ENCODE data around the gene MTG1. TPM values are rescaled to one million over a fixed set of nuclear protein-coding genes. Genes with fewer than 3 reads are reported as not detected.

The MTG1 gene
- polyA plus RNA-seq, 1 donor (not counting 4 experiments of a cell fraction or from before 2014, with no cell fraction given), result 31.6 TPM

DNA sequence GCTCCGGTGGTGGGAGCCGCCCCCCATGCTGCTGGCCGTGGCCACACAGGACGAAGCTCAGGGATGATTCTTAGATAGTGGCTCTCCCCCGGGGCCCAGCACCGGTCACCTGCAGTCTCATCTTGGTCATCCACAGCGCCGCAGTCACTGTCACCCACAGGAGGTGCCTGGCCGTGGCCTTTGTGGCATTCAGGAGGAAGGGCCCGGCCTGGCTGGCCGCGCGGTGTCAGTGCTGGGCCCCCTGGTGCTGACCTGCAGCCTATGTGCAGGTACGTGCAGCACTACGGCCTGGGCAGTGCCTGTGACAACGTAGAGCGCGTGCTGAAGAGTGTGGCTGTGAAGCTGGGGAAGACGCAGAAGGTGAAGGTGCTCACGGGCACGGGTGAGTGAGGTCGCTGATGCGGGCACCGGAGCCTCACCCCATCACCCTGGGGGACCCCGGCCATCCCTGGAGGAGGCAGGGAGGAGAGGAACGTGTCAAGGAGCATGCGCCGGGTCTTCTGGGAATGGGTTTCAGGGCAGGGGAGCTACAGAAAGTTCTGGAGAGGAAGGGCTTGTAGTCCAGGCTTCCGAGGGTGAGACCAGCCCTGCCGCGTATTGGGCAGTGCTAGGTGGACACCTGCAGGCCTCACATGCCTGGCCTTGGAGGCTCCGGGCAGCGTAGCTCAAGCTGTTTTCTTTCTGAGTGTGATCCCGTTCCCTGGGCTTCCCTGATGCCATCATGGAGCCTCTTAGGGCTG lies 25.4 kb downstream of the MTG1 start:
- Histone ChIP-seq H3K4me3 (ENCODE audit: control insufficient read depth in 2 of 3, extremely low read depth in 1 of 3, insufficient read depth in 2 of 3, low read depth in 1 of 3, low read length in 3 of 3) (no peak overlapping the region), H3K9me3 (ENCODE audit: control insufficient read depth, low read depth, low read length) (no peaks in the 10 kb centered on the region), H3K4me2 (ENCODE audit: control insufficient read depth, extremely low read depth, insufficient read depth, low read depth, low read length) (no peak overlapping the region), H3K79me2 (ENCODE audit: control insufficient read depth, insufficient read depth, low read length) (no peaks in the 10 kb centered on the region), H4K20me1 (ENCODE audit: control insufficient read depth, extremely low read depth, insufficient read depth, low read length) (peaks cover 11% of the 10 kb centered on the region), H3K9me1 (ENCODE audit: control insufficient read depth, extremely low read depth, insufficient read depth, low read length) (peaks cover 2% of the 10 kb centered on the region), H3K4me1 (ENCODE audit: control insufficient read depth, extremely low read depth, insufficient read depth, low read length) (no peaks in the 10 kb centered on the region), H3K36me3 (ENCODE audit: control insufficient read depth in 2 of 2, extremely low read depth in 1 of 2, insufficient read depth in 2 of 2, low read length in 2 of 2) (peaks cover 14% of the 10 kb centered on the region in 2 experiments), H3K27me3 (ENCODE audit: control insufficient read depth, extremely low read depth, insufficient read depth, low read length) (peaks cover 10% of the 10 kb centered on the region), H2AFZ (ENCODE audit: control insufficient read depth, low read length) (no peak overlapping the region), H3K9ac (ENCODE audit: control insufficient read depth, extremely low read depth, insufficient read depth, low read length) (no peak overlapping the region), H3K27ac (ENCODE audit: control insufficient read depth, insufficient read depth, low read length) (no peak overlapping the region)
- dilution Hi-C loops (cut with MboI; ENCODE audit: extremely low pct_ligation_motif_present, low sequenced_read_pairs), result no loop called here
- TF ChIP-seq EZH2 (IDR thresholded peaks at IDR 0.05; ENCODE audit: low read length), result no peak
- TF ChIP-seq, protein P1, sequence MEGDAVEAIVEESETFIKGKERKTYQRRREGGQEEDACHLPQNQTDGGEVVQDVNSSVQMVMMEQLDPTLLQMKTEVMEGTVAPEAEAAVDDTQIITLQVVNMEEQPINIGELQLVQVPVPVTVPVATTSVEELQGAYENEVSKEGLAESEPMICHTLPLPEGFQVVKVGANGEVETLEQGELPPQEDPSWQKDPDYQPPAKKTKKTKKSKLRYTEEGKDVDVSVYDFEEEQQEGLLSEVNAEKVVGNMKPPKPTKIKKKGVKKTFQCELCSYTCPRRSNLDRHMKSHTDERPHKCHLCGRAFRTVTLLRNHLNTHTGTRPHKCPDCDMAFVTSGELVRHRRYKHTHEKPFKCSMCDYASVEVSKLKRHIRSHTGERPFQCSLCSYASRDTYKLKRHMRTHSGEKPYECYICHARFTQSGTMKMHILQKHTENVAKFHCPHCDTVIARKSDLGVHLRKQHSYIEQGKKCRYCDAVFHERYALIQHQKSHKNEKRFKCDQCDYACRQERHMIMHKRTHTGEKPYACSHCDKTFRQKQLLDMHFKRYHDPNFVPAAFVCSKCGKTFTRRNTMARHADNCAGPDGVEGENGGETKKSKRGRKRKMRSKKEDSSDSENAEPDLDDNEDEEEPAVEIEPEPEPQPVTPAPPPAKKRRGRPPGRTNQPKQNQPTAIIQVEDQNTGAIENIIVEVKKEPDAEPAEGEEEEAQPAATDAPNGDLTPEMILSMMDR (optimal IDR thresholded peaks at IDR 0.05 in 1 of 3, IDR thresholded peaks at IDR 0.05 in 1 of 3, conservative IDR thresholded peaks at IDR 0.05 in 1 of 3; ENCODE audit: extremely low read depth in 1 of 3, insufficient read depth in 2 of 3, low read length in 3 of 3), result no peak
- DNase-seq (ENCODE audit: low read depth, low spot score), result no peak
- no peak for FAIRE-seq

DNA sequence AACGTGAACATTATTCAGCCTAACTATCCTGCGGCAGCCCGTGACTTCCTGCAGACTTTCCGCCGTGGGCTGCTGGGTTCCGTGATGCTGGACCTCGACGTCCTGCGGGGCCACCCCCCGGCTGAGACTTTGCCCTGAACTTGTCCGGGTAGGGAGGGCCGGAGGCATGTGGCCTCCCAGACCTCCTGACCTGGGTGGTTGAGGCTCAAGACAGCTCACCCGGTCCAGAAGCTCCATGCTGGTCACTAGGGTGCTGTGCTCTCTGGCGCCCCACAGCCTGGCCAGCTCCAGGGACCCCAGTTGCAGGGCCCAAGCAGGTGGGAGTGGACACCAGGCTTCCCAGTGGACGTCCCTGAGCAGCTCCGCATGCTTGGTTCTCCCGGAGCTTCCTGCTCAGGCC lies 26.1 kb downstream of the MTG1 start:
- H3K36me3 ChIP-seq (ENCODE audit: control insufficient read depth in 2 of 2, extremely low read depth in 1 of 2, insufficient read depth in 2 of 2, low read length in 2 of 2), result peaks cover 14% of the 10 kb centered on the region in 2 experiments
- dilution Hi-C loops (cut with MboI; ENCODE audit: extremely low pct_ligation_motif_present, low sequenced_read_pairs), result no loop called here

More for the DNA sequence above, 26.1 kb downstream of the MTG1 start:
- Histone ChIP-seq H3K4me2 (ENCODE audit: control insufficient read depth, extremely low read depth, insufficient read depth, low read depth, low read length) (no peak overlapping the region), H3K27me3 (ENCODE audit: control insufficient read depth, extremely low read depth, insufficient read depth, low read length) (peaks cover 10% of the 10 kb centered on the region), H3K27ac (ENCODE audit: control insufficient read depth, insufficient read depth, low read length) (no peak overlapping the region), H3K79me2 (ENCODE audit: control insufficient read depth, insufficient read depth, low read length) (no peaks in the 10 kb centered on the region), H3K9me3 (ENCODE audit: control insufficient read depth, low read depth, low read length) (no peaks in the 10 kb centered on the region), H3K9ac (ENCODE audit: control insufficient read depth, extremely low read depth, insufficient read depth, low read length) (no peak overlapping the region), H2AFZ (ENCODE audit: control insufficient read depth, low read length) (no peak overlapping the region), H3K4me1 (ENCODE audit: control insufficient read depth, extremely low read depth, insufficient read depth, low read length) (no peaks in the 10 kb centered on the region), H3K4me3 (ENCODE audit: control insufficient read depth in 2 of 3, extremely low read depth in 1 of 3, insufficient read depth in 2 of 3, low read depth in 1 of 3, low read length in 3 of 3) (no peak overlapping the region), H4K20me1 (ENCODE audit: control insufficient read depth, extremely low read depth, insufficient read depth, low read length) (peaks cover 11% of the 10 kb centered on the region), H3K9me1 (ENCODE audit: control insufficient read depth, extremely low read depth, insufficient read depth, low read length) (peaks cover 2% of the 10 kb centered on the region)
- FAIRE-seq (no peak), DNase-seq (ENCODE audit: low read depth, low spot score) (no peak)
- no peak for TF ChIP-seq EZH2 (IDR thresholded peaks at IDR 0.05; ENCODE audit: low read length)
- TF ChIP-seq, protein P1 (optimal IDR thresholded peaks at IDR 0.05 in 1 of 3, IDR thresholded peaks at IDR 0.05 in 1 of 3, conservative IDR thresholded peaks at IDR 0.05 in 1 of 3; ENCODE audit: extremely low read depth in 1 of 3, insufficient read depth in 2 of 3, low read length in 3 of 3), result no peak

Measured in keratinocyte (primary cell).